ENCODE data around the gene FSD1L.

The FSD1L gene

DNA sequence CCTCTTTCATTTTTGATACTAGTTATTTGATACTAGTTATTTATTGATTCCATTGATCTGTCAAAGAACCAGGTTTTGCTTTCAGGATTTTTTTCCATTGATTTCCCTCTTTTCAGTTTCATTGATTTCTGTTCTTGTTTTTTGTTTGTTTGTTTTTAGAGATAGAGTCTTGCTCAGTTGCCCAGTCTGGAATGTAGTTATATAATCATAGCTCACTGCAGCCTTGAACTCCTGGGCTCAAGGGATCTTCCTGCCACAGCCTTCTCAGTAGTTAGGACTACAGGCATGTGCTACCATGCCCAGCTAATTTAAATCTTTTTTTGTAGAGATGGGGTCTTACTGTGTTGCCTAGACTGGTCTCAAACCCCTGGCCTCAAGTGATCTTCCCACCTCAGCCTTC lies 49.9 kb downstream of the FSD1L start:
- TF ChIP-seq TAF1 (IDR thresholded peaks at IDR 0.05; ENCODE audit: borderline replicate concordance, insufficient read depth, low read length) (no peak), SIN3A (IDR thresholded peaks at IDR 0.05; ENCODE audit: borderline replicate concordance, insufficient read depth, low read length) (no peak), FOXP2 (optimal IDR thresholded peaks at IDR 0.05; ENCODE audit: borderline replicate concordance, extremely low read depth, extremely low read length, insufficient read depth) (no peak), POLR2AphosphoS5 (IDR thresholded peaks at IDR 0.05; ENCODE audit: low read depth, low read length) (no peak)
- TF ChIP-seq, protein P1, sequence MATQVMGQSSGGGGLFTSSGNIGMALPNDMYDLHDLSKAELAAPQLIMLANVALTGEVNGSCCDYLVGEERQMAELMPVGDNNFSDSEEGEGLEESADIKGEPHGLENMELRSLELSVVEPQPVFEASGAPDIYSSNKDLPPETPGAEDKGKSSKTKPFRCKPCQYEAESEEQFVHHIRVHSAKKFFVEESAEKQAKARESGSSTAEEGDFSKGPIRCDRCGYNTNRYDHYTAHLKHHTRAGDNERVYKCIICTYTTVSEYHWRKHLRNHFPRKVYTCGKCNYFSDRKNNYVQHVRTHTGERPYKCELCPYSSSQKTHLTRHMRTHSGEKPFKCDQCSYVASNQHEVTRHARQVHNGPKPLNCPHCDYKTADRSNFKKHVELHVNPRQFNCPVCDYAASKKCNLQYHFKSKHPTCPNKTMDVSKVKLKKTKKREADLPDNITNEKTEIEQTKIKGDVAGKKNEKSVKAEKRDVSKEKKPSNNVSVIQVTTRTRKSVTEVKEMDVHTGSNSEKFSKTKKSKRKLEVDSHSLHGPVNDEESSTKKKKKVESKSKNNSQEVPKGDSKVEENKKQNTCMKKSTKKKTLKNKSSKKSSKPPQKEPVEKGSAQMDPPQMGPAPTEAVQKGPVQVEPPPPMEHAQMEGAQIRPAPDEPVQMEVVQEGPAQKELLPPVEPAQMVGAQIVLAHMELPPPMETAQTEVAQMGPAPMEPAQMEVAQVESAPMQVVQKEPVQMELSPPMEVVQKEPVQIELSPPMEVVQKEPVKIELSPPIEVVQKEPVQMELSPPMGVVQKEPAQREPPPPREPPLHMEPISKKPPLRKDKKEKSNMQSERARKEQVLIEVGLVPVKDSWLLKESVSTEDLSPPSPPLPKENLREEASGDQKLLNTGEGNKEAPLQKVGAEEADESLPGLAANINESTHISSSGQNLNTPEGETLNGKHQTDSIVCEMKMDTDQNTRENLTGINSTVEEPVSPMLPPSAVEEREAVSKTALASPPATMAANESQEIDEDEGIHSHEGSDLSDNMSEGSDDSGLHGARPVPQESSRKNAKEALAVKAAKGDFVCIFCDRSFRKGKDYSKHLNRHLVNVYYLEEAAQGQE (IDR thresholded peaks at IDR 0.05; ENCODE audit: insufficient read depth in 1 of 2, low read depth in 2 of 2, low read length in 2 of 2) = no peak

DNA sequence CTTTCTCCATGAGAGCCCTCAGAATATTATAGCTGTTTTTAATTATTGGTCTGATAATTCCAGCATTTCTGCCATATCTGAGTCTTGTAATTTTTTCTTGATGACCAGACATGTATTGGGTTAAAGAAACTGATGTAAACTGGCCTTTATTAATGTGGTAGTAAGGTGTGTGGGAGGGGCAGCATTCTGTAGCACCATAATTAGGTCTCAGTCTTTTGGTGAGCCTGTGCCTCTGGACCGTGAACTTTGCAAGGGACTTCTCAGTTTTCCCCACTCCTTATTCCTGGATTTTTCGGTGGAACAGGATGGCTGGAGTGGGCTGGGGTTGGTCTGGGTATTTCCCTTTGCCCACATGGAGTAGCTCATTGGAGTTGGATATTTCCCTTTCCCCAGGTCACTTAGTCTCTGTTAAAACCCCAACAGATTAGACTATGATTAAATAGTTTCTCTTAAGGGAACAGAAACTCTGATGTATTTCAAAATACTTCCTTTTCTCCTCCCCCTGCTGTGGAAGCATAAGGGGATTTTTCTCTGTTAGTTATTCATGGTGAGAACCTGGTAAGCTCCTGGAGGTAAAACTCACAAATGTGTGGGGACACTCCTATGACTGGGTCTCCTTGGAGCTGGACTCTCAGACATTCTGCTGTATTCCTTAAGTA lies 52.4 kb downstream of the FSD1L start:
- TF ChIP-seq TAF1 (IDR thresholded peaks at IDR 0.05; ENCODE audit: borderline replicate concordance, insufficient read depth, low read length) = no peak
- TF ChIP-seq POLR2AphosphoS5 (IDR thresholded peaks at IDR 0.05; ENCODE audit: low read depth, low read length) = no peak
- TF ChIP-seq, protein P1 (IDR thresholded peaks at IDR 0.05; ENCODE audit: insufficient read depth in 1 of 2, low read depth in 2 of 2, low read length in 2 of 2) = no peak
- TF ChIP-seq SIN3A (IDR thresholded peaks at IDR 0.05; ENCODE audit: borderline replicate concordance, insufficient read depth, low read length) = no peak
- no peak for TF ChIP-seq FOXP2 (optimal IDR thresholded peaks at IDR 0.05; ENCODE audit: borderline replicate concordance, extremely low read depth, extremely low read length, insufficient read depth)

DNA sequence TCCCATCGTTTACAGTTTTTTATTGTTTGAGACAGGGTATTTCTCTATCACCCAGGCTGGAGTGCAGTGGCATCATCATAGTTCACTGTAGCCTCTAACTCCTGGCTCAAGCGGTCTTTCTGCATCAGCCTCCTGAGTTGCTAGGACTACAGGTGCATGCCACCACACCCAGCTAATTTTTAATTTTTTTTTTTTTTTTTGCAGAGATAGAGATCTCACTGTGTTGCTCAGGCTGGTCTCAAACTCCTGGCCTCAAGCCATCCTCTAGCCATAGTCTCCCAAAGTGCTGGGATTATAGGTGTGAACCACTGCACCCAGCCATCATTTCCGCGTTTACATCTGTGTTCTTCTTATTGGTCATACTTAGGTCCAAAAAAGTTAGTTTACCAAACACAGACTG lies 53.6 kb downstream of the FSD1L start:
- TF ChIP-seq FOXP2 (optimal IDR thresholded peaks at IDR 0.05; ENCODE audit: borderline replicate concordance, extremely low read depth, extremely low read length, insufficient read depth) (no peak), TAF1 (IDR thresholded peaks at IDR 0.05; ENCODE audit: borderline replicate concordance, insufficient read depth, low read length) (no peak), SIN3A (IDR thresholded peaks at IDR 0.05; ENCODE audit: borderline replicate concordance, insufficient read depth, low read length) (no peak), POLR2AphosphoS5 (IDR thresholded peaks at IDR 0.05; ENCODE audit: low read depth, low read length) (no peak)
- TF ChIP-seq, protein P1 (IDR thresholded peaks at IDR 0.05; ENCODE audit: insufficient read depth in 1 of 2, low read depth in 2 of 2, low read length in 2 of 2) = no peak

DNA sequence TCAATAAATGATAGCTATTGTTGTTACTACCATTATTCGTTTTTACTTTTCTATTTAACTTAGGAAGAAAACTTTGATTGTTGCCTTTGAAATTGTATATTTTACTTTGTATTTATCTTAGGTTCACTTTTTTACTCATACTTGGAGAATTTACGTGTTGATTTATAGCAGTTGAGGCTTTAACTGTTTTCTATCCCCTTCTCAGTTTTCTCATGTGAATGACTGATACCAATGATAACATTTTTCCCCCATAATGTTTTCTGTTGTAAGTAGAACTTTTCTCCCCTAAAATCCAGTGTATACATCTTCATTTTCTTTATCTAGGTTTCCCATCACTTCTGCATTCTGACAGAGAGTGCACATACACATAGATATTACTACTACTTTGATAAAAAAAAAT lies 54.4 kb downstream of the FSD1L start:
- TF ChIP-seq POLR2AphosphoS5 (IDR thresholded peaks at IDR 0.05; ENCODE audit: low read depth, low read length) = no peak
- TF ChIP-seq FOXP2 (optimal IDR thresholded peaks at IDR 0.05; ENCODE audit: borderline replicate concordance, extremely low read depth, extremely low read length, insufficient read depth) = no peak
- TF ChIP-seq, protein P1 (IDR thresholded peaks at IDR 0.05; ENCODE audit: insufficient read depth in 1 of 2, low read depth in 2 of 2, low read length in 2 of 2) = no peak
- TF ChIP-seq TAF1 (IDR thresholded peaks at IDR 0.05; ENCODE audit: borderline replicate concordance, insufficient read depth, low read length) = no peak
- no peak for TF ChIP-seq SIN3A (IDR thresholded peaks at IDR 0.05; ENCODE audit: borderline replicate concordance, insufficient read depth, low read length)

Data from PFSK-1 (cell line).